Midbrain (tissue), 1 donor: ENCODE measurements around the gene MANEAL.
"Not testable (repeated sequence)": the region's sequence is repeated elsewhere in the genome, so short reads cannot be mapped to it uniquely, and the experiment has no call there.

Source experiments
- DNase-seq: peaks from one replicate; lab custom pipeline; 2025; lab: John Stamatoyannopoulos, UW

The MANEAL gene

DNA sequence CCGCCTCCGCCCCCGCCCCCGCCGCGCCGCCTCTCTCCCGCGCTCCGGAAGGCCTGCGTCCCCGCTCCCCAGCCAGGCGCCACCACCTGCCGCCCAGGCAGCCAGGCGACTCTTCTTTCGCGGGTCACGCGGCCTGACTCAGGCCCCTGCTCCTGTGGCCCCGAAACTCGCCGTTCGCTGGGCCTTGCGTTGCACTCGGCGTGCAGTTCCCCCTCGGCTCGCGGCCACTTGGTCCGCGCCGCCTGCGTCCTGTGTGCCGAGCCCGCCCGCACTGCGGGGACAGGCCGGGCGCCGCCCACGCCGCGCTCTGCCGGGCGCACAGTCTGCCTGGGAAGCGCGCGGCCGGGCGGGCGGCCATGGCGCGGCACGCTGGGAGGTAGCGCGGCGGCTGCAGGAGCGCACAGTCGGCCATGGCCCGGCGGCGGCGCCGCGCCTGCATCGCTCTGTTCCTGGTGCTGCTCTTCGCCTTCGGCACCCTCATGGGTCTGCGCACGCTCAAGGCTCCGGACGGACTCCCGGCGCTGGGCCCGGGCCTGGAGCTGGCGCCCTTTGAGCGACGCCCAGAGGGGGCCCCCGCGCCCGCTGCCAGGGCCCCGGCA is at the start of gene MANEAL:
Gene MANEAL (plus strand): TSS at position 75 of the 599 bp plus-strand sequence. CDS start 336 bp downstream, at position 411.
- peak; percentile 61 for DNase-seq

GRCh38 chr1:37746806-37747205 is 46.8 kb upstream of the MANEAL start:
- no peak for DNase-seq

DNA sequence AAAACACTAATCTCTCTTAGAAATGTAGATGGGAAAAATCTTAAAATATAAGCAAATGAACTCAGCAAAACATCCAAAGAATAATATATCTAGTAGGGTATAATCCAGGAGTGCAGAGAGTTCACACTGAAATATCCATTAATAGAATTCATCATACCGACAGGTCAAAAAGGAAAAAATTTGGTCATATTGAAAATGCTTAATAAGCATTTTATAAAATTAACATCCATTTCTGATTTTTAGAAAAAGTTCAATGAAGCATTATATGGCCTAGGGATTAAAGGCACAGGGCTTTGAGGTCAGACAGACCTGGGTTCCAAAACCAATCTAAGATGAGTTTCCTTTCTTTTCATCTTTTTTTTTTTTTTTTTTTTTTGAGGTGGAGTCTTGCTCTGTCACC is 45.1 kb upstream of the MANEAL start:
- no peak for DNase-seq

DNA sequence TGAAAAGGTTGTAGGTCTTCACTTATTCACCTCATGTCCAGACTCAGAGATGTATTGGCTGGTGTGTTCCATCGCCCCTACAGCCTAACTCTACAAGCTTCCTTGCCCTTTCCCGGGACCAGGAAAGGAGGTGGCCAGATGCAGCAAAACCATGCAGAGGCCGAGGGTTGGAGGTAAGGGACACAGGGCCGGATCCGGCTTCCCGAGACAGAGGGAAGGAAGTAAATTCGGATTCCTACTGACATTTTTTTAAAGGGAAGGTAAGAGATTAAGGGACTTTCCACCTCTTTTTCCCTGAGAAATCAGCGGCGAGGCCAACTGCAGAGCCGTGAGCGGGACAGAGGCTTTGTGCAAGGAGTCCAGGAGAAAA is 41.4 kb upstream of the MANEAL start:
- no peak for DNase-seq

DNA sequence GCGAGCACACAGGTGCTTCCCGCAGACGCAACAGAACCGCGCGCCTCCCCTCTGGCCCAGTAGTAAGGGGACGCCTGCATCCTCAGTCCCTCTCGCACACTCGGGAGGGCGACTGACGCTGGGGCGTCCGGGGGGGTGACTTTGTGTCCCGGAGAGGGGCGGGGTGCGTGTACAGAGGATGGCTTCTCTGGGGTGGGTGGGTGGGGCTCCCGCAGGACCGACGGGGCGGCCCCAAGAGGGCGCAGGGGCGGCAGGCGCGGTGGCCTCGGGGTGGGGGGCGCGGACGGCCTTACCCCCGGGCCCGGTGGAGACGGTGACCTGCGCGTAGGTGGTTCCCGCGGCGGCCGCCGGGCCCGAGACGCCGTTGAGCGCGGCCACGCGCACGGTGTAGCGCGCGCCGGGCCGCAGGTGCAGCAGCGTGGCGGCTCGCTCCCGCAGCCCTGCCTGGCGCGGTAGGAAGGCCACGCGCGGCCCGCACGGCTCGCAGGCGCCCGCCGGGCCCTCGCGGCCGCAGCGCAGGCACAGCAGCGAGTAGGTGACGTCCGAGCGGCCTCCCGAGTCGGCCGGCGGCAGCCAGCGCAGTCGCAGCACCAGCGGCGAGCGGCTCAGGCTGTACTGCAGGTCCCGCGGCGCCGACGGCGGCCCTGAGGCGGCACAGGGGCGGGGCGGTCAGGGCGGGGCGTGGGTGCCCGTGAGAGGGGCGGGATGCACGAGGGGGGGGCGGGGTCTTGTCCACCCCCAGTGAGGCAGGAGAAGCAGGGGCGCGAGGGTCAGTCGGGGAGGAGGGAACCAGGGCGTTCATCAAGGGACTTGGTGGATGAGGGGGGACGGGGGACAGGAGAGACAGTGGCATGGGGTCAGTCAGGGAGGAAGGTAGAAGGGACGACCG is 40.8 kb upstream of the MANEAL start:
- no peak for DNase-seq

- DNase-seq = no peak
Observed at GRCh38 chr1:37753473-37754321, 40.0 kb upstream of the MANEAL start.

GRCh38 chr1:37755290-37755689 is 38.4 kb upstream of the MANEAL start:
- DNase-seq = no peak

DNA sequence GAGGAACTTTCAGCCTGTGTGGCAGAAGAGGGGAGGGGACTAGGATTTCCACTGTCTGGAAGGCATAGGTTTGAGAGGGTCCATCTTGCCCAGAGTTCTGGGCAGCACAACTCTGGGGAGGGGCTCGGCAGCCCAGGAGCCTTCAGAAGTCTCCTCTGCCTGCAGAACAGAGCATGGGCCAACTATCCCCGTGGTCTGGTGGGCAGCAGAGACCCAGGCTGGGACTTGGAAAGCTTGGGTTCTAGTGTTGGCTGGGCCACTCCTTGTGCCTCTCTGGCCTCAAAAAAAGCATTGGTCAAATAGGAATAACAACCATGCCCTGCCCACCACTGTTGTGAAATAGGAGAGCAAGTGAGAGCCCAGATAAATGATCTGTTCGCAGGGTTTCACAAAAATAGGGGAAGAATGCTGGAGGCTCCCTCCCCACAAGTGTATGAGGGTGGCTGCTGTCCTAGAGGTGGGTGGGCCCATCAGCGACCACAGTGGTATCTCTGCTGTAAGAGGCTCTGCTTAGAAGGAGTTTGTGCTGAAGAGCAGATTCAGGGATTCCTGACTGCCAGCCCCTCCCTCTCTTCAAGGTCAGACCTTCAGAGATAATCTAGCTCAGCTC is 37.6 kb upstream of the MANEAL start:
- DNase-seq = no peak

GRCh38 chr1:37759451-37759850 is 34.2 kb upstream of the MANEAL start:
- DNase-seq = no peak

GRCh38 chr1:37761416-37762095 is 32.1 kb upstream of the MANEAL start:
- no peak for DNase-seq

GRCh38 chr1:37762516-37762915 is 31.1 kb upstream of the MANEAL start:
- DNase-seq = no peak

GRCh38 chr1:37763791-37764413 is 29.7 kb upstream of the MANEAL start:
- DNase-seq = no peak

- DNase-seq = no peak
Observed at GRCh38 chr1:37764414-37764825, 29.2 kb upstream of the MANEAL start.

GRCh38 chr1:37764888-37765441 is 28.7 kb upstream of the MANEAL start, which contains the start of gene EPHA10:
EPHA10 (minus strand) TSS chr1:37765120; CDS start chr1:37765066, 54 bp downstream.
- no peak for DNase-seq

- DNase-seq = peak; percentile 10
Observed at GRCh38 chr1:37765916-37766664, 27.6 kb upstream of the MANEAL start.

DNA sequence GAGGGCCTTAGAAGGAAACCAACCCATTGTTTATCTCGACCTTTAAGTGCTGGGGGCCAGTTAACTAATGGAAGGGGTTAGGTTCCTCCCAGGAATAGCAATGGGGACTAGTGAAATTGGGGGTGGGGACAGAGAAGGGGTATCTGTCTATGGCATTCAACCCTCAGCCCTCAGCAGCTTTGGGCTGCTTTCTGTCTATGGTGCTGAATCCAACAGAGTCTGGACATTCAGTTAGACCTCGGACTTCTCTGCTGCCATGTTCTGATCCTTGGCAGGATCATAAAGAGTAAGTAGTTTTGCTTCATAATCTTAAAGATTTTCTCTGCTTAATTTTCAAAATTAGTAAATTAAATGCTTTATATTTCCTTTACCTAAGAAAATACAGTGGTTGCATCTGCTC is 26.2 kb upstream of the MANEAL start:
- no peak for DNase-seq

- not testable (repeated sequence) for DNase-seq
Observed at GRCh38 chr1:37771440-37771839, 22.2 kb upstream of the MANEAL start.

GRCh38 chr1:37776946-37777516 is 16.6 kb upstream of the MANEAL start:
- no peak for DNase-seq

GRCh38 chr1:37778654-37779053 is 15.0 kb upstream of the MANEAL start:
- DNase-seq = no peak
